Dedifferentiated amniotic fluid mesenchymal stem cell (primary cell): Measurements from ENCODE around the gene SMYD4.
"Not testable (repeated sequence)": the region's sequence is repeated elsewhere in the genome, so short reads cannot be mapped to it uniquely, and the experiment has no call there.

Source experiments
- DNase-seq: peaks from one replicate; pipeline ENCODE4 v3.0.0-alpha.2; 2016; ENCODE audit errors: extremely low spot score

SMYD4 gene

DNA sequence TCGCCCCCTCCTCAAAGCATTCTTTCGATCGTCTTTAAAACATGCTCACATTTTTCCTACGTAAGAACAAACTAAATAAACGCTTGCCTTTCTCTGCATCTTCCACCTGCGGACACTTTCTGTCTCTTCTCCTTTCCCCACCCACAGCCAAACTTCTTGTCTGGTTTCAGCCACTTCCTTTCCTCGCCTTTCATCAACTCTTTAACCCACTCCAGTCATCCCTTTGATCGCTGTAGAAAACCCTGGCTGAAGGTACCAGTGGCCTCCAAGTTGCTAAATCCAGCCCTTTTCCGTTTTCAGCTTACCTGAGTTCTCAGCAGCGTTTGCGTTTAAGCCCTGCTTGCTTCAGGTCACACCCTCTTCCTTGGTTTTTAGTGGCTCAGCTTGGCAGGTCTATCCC lies 586 bp upstream of the SMYD4 start:
- no peak for DNase-seq

DNA sequence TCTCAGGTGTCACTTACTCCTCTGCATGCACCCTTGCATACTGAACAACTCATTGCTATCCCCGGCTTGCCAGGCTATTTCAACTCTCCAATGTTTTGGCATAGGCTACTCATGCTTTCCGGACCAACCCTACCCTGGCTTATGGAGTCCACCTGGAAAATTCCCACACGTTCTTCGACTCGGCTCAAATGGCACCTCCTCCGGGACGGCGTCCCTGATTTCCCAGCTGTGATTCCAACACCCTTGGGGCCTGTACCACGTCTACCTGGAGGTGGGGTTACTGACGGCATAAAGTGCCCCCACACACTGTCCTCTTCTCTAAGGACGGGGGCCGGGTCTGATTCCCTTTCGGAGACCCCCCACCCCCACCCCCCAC lies 498 bp downstream of the SMYD4 start:
- DNase-seq, result no peak

DNA sequence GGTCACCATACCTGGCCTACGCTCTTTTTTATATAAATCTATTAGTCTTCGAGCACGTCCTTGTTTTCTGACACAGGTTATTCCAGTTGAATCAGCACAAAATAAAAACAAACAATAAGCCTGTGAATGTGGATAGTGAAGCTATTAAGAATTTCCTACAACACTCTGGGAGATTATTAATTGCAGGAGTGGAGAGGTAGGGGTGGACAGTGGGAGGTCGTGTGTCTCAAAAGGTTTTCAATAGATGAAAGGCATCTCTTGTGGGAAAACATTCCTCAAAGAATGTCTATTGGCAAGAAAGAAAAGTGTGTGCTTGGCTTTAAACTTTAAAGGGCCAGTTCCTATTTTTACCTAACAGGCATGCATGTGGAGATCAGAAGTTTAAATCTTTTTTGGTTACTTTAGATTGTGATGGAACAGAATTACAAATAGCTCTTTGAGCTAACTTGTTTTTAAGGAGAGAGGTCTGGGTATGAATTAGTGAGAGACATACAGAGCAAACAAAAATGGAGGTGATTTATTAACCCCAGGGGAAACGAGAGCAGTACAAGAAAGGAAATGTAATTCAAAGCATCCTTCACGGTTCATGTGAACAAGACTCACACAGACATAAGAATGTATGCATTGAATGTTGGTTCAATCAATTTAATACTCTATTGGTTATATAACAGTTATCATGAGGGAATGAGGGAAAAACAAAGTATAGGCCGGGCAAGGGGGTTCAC lies 9.0 kb downstream of the SMYD4 start:
- DNase-seq, result no peak

DNA sequence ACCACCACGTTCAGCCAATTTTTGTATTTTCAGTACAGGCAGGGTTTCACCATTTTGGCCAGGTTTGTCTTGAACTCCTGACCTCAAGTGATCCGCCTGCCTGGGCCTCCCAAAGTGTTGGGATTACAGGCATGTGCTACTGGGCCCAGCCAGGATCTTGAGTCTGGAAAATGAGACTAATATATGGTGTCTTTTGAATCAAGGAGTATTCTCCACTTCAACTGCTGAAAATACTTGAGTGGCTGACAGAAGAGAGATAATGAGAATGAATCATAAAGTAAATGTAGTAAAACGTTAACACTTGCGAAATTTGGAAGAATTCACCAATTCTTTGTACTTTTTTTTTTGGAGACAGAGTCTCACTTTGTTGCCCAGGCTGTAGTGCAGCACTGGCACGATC lies 16.6 kb downstream of the SMYD4 start:
- DNase-seq, result no peak

DNA sequence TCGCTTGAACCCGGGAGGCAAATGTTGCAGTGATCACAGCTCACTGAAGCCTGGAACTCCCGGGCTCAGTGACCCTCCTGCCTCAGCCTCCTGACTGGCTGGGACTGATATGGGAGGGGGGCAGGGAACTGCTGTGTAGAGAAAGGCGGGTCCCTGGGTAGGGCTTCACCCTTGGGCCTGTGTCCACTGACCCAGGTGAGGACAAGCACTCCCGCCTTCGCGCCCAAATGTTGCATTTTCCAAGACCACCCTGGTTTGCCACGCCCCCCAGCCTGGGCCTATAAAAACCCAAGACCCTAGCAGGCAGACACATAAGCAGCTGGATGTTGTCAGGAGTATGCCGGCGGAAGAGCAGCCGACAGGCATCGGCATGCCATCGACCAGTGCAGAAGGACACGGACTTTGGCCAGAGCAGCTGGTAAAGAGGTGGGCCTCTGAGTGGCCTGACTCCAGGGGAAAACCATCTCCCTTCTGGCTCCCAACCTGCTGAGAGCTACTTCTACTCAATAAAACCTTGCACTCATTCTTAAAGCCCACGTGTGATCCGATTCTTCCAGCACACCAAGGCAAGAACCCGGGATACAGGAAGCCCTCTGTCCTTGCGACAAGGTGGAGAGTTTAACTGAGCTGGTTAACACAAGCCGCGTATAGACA lies 19.1 kb downstream of the SMYD4 start:
- DNase-seq, result no peak

DNA sequence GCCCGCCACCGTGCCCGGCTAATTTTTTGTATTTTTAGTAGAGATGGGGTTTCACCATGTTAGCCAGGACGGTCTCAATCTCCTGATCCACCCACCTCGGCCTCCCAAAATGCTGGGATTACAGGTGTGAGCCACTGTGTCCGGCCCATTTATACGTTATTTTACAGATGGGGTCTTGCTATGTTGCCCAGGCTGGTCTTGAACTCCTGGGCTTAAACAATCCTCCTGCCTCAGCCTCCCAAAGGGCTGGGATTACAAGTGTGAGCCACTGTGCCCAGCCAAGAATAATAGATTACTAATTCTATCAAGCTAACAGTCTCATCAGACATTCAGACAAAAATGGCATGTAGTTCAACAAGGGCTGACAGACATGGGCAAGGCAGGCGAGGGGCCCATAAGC lies 19.9 kb downstream of the SMYD4 start:
- DNase-seq, result not testable (repeated sequence)

DNA sequence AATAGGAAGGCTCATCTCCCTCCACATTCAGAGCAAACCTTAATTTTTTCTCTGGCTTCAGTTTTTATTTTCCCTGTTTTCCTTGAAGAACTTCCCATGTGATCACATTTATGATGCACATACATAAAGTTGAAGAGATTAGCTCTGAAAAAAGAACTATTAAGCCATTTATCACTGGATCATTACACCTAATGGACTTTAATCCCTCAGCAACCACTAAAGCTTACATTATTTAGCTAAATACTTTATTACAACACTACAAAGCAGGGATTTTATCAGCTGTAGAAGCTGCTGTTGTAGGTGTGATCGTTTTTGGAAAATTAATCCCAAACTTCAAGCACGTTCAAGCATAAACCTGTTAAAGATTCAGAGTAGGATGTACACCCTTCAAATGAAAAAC lies 21.1 kb downstream of the SMYD4 start:
- no peak for DNase-seq

DNA sequence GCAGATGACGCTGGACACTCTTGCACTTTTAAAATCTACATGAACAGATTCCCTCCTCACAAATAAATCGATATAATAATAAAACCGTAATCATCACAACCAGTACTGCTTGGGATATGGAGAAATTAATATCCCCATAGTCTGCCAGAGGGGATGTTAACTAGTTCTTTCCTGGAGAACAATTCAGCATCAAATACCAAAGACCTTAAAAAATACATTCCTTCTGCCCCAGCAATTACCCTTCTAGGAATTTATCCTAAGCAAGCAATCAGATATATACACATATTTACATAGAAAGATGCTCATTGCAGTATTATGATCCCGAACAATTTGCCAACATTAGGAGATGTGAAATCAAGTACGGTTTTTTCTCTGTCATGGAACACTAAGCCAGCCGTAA lies 21.8 kb downstream of the SMYD4 start:
- DNase-seq, result no peak

DNA sequence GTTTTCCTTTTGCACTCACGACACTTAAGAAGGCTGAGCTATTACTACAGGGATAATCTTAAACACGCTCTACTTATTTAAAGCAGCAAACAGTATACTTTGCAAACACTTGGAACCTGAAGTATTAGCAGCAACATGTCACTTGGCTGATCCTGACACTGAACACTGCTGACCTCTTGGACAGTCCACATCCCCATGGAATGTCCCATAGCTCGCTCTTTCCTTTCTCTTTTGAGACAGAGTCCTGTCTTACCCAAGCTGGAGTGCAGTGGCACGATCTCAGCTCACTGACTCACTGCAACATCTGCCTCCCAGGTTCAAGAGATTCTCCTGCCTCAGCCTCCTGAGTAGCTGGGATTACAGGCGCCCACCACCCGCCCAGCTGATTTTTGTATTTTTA lies 26.4 kb downstream of the SMYD4 start:
- DNase-seq, result no peak

DNA sequence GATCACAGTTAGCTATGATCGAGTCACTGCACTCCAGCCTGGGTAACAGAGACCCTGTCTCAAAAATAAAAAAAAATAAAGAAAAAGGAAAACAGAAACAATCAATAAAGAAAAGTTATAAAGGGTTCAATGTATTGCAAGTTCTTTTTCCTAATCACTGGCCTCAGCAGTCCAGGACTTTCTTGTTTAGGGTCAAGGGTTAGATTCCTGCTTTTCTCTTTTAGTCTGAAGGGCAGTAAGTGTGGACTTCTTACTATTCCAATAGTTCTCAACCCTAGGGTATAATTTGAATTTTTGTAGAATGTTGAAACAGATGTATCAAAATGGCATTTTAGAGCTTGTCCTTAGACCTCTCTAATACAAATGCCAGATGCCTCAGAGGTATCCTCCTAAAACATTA lies 27.3 kb downstream of the SMYD4 start:
- no peak for DNase-seq

DNA sequence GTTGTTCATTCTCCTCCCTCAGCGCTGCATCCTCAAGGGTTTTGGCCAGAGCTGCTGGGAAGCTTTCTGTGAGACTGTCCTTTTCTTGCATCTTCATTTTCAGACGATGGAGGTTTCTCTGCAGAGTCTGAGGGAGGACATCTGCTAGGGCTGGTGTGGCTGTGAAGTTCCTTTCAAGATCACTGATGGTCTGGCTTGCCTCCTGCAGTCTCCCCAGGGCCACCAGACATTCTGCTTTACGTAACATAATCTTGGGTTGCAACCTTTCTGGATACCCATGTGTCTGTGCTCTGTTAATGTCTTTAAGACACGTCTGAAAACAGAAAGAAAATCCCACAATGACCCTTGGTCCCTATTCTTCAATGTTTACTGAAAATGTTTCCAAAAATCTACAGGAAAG lies 29.0 kb downstream of the SMYD4 start:
- no peak for DNase-seq

DNA sequence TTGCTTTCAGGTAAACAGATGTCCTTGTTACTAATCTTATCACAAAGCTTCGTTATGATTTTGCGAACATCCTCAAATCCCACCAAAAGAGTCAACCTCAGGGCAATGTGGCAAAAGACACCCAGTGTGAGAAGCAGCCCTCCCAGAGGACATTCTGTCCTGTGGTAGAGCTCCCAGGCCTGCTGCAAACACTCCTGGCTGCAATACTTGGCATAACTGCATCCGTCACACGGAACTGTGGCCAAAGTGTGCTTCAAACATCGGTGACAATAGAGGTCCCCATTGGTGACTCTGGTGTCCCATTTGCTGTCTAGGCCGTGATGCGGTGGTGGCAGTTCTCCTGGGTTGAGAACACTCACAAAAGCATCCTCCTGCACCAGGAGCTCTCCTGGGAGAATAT lies 29.5 kb downstream of the SMYD4 start:
- DNase-seq, result no peak

DNA sequence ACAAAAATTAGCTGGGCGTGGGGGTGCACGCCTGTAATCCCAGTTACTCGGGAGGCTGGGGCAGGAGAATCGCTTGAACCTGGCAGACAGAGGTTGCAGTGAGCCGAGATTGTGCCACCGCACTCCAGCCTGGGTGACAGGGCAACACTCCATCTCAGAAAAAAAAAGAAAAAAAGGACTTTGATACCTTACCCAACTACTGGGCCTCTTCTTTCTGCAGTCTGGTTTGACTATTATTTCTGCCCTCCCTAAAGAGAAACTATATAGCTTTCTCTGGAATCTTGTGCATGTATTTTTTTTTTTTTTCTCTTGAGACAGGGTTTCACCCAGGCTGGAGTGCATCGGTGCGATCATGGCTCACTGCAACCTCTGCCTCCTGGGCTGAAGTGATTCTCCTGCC lies 31.9 kb downstream of the SMYD4 start:
- DNase-seq, result not testable (repeated sequence)

DNA sequence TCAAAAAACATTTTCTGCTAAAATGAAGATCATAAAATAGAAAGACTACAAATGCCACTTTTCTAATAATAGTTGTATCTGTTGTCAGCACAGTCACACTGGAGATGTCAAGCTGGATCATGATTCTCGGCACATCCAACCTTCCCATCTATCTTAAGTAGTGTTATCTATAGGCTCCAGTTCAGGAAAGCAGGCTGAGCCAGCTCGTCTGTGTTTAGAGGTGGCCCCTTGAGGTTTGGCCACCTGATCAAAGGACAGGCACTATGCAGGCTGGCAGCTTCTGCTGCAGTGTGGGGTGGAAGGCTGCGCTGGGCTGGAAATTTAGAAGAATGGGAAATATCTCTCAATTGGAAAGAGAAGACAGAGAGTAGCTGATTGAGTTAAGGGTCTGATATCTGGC lies 32.4 kb downstream of the SMYD4 start:
- DNase-seq, result no peak

DNA sequence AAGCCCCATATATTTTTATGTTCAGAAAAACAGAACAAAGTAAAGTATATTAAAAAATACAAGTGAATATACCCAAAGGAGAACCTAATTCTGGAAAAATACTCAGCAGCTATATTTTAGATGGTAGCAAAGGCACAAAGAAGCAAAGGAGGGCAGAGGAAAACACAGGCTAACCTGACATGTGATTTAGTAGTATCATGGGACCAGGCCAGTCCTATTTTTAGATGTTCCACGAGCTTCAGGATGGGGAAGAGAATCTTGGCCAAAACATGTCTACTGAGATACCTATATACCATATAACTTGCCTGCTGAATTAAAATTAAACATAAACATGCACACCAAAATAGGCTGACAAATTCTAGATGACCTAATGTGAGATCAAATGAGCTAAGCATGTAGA lies 32.9 kb downstream of the SMYD4 start:
- no peak for DNase-seq

DNA sequence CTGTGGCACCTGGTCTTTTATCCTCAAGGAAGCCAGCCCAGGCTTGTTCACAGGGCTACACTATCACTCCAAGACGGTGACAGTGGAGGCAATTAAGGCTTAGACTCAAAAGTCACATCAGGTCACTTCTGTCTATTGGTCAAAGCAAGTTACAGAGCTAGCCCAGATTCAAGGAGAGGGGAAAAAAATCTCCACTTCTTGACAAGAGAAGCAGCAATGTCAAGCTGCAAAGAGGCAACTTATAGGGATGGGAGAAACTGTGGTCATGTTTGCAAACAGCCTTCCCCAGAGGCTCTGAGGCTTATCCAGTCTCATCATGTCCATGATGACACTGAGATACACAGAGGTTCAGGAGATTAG lies 36.3 kb downstream of the SMYD4 start:
- no peak for DNase-seq

DNA sequence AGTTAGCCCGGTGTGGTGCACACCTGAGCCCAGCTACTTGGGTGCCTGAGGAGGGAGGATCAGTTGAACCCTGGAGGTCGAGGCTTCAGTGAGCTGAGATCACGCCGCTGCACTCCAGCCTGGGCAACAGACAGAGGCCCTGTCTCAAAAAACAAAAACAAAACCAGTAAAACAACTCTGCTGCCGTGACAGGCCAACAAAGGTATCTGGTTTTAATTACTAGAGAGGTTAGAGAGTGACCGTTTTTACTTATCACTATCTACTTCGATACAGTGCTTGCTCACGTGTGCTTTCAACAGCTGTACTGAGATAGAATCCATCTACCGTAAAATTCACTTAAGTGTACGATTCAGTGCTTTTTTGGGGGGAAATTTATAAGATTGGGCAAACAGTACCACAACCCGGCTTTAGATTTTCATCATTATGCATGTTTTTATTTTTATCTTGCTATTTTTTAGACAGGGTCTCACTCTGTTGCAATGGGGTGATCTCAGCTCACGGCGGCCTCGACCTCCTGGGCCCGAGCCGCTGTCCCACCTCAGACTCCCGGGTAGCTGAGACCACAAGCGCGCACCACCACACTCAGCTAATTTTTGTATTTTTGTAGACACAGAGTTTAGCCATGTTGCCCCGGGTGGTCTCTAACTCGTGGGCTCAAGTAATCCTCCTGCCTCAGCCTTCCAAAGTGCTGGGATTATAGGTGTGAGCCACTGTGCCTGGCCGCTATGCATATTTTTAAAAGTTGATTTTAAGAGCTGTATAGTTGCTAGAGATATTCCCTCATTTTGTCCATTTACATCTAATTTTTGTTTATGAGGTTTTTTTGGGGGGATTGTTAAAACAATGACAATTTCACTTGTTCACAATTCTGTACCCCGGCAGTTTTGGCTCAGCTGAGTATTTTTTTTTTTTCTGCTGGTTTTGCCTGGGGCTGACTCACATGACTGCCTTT lies 36.9 kb downstream of the SMYD4 start:
- DNase-seq, result no peak

DNA sequence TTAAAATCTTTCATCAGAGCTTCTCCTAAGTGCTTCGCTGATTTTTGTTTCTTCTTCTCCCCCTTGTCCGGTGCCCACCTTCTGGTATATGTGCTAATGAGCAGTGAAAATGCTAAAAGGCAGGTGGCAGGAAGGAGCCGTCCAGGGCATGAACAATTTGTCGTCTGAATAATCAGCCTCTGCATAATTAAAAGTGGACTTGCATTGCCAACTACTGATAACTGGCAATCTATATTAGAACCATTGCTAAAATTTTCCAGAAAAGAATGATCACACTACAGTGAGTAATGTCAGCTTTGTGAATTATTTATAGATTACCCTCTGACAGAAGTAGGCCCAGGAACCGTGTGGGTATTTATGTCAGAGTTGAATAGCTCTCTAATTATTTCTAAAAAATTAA lies 39.8 kb downstream of the SMYD4 start:
- no peak for DNase-seq

DNA sequence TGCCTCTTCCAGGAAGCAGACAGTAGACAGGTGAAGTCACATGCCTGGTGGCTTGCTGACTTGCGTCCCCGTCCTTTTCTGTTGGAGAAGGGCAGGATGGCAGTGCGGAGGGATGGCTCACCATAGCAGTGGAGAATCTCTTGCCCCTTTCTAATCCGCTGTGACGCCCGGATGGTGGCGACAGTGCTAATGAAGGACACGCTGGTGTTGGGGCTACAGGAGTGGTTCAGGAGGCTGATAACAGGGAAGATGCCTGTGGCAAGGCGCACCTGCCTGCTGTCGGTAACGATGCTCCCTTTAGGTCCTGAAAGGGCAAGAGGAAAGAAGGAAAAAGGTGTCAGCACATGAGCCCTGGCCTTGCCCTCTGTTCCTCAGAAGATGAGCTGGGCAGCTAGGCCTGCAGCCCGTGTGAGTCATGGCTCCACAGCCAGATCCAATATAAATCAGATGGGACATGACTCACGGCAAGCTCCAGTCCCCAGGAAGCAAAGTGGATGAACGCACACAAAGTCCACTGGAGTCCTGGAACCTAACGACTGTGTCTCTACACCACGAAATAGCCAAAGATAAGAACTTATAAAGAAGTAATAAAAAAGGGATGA lies 42.3 kb downstream of the SMYD4 start:
- peak; percentile 94 for DNase-seq

DNA sequence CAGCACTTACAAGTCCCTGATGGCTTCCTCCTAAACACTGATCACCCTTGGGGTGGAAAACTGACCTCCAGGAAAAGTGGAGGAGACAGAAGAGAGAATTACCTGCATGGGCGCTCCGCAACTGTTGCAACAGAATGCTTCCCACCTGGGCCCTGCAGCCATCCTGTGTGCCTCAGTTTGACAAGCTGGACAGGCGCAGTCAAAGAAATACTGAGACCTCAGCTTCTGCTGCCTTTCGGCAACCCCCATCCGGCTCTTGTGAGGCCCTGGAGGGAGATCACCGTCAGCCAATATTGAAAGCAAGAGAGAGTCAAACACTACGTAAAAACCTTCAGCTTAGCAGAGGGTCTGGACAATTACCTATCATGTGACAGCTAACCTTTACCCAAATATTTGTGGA lies 43.0 kb downstream of the SMYD4 start:
- DNase-seq, result no peak

DNA sequence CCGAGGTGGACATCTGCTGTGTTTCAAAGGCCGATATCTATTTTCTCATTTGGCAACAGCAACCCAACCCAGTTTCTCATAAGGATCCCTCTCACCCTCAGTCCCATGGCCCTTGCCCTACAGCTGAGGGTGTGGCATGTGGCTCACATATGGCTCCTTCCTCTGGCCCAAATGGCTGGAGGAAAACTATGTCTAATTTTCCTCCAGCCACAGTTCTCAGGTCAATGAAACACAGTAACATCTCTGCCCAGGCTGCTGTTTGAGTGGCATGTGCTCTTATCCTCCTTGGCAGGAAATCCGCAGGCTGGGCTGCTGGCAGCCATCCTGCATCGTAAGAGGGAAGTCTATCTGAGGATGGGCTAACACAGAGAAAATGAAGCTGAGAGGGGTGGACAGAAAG lies 43.8 kb downstream of the SMYD4 start:
- DNase-seq, result no peak

DNA sequence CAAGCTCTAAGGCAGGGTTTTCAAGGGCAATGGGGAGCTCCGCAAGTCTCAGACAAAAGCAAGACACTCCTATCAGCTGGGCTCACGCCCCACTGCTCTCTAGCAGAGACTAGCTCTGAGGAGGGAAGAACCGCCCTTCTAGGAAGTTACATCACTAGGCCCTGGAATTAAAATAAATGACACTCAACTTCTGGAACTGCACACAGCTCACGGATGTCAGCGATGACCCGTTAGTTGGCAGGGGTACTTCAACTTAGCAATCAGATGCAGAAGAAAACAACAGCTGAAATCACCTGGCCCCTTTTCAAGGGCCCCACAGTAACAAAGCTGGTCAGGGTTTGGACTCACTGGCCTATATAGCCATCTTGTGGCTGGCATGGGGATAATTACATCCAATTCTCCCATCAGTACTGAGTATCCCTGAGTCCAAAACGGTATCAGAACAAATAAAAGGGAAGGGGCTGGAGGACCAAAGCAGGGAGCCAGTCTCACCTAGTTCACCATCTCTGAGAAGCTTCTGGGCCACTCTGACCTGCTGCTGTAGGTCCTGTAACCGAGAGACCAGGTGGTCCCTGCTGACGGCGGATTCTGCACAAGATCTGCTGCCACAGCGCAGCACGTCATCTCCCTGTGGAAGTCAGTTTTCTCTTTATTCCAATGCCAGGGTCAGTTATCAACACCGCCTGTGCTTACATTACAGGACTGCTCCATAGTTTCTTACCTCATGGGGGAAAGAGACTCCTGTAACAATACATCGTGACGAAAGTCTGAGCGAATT lies 45.7 kb downstream of the SMYD4 start:
- DNase-seq, result peak; percentile 55
